Ishikawa (cell line): ENCODE results near the gene ARHGEF7.

Experiments used
- CEBPB ChIP-seq: IDR thresholded peaks from 2 replicates; pipeline ENCODE4 v1.6.1; 2012
- CREB1 ChIP-seq: IDR thresholded peaks from 2 replicates; pipeline ENCODE4 v1.6.1; 2012; ENCODE audit warnings: low read depth
- EGR1 ChIP-seq: IDR thresholded peaks from 2 replicates; pipeline ENCODE4 v1.6.1; 2012
- EP300 ChIP-seq: IDR thresholded peaks from 2 replicates; pipeline ENCODE4 v1.6.1; 2012; ENCODE audit warnings: borderline replicate concordance
- FOXM1 ChIP-seq: IDR thresholded peaks from 2 replicates; pipeline ENCODE4 v1.6.1; 2012; ENCODE audit warnings: low read depth, borderline replicate concordance
- NFIC ChIP-seq: IDR thresholded peaks from 2 replicates; pipeline ENCODE4 v1.6.1; 2012
- RAD21 ChIP-seq: IDR thresholded peaks from 2 replicates; pipeline ENCODE4 v1.6.1; 2012; ENCODE audit warnings: low read depth
- TAF1 ChIP-seq: IDR thresholded peaks from 2 replicates; pipeline ENCODE4 v1.6.1; 2012; ENCODE audit warnings: low read depth, mild to moderate bottlenecking
- TCF12 ChIP-seq: IDR thresholded peaks from 2 replicates; pipeline ENCODE4 v1.6.1; 2012; ENCODE audit warnings: low read depth
- TEAD4 ChIP-seq: IDR thresholded peaks from 2 replicates; pipeline ENCODE4 v1.6.1; 2012
- YY1 ChIP-seq: IDR thresholded peaks from 2 replicates; pipeline ENCODE4 v1.6.1; 2012; ENCODE audit warnings: low read depth
- ZBTB7A ChIP-seq: IDR thresholded peaks from 2 replicates; pipeline ENCODE4 v1.6.1; 2012; ENCODE audit warnings: low read depth
- TF ChIP-seq, protein P1 (sequence below): IDR thresholded peaks from 2 replicates; pipeline ENCODE4 v1.6.1; 2012; ENCODE audit warnings: low read depth, mild to moderate bottlenecking
- TF ChIP-seq, protein P2 (sequence below): IDR thresholded peaks from 2 replicates; pipeline ENCODE4 v1.6.1; 2012
- TF ChIP-seq, protein P3 (sequence below): IDR thresholded peaks from 2 replicates; pipeline ENCODE4 v1.6.1; 2012

The ARHGEF7 gene

DNA sequence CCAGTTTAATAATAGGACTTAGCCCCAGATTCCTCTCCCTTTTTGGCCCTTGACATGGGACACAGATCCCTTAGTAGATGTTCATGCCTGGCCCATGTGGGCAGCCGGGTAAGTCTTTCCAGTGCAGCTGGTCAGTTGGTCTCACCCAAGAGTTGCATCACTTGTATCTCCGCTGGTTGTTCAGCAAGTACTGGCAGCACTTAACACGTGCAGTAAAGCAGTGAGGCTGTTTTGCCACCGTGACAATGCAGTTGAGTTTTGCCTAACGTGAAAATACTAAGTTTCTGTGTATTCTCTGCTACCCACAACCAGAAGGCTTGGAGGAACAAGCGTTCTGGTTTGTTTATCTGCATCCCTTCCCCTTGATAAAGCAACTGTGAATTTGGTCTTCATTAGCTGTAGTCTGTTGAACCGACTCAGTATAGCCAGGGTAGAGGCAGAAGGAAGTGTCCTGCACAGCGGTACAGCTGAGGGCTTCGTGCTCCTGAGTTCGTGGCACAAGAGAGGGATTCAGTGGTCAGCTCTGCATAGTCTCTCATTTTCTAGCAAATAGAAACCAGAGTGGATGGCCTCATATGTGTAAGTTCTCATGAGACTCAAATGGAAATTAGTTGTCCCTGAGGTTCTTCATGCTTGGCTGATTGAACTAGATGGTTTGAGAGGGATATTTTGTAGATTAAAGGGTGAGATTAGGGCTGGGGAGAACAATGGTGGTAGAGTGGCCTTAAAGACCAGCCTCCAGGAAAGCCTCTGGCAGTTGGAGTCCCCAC lies 50.3 kb downstream of the ARHGEF7 start:
- no peak for TF ChIP-seq CREB1
- TF ChIP-seq, protein P1, sequence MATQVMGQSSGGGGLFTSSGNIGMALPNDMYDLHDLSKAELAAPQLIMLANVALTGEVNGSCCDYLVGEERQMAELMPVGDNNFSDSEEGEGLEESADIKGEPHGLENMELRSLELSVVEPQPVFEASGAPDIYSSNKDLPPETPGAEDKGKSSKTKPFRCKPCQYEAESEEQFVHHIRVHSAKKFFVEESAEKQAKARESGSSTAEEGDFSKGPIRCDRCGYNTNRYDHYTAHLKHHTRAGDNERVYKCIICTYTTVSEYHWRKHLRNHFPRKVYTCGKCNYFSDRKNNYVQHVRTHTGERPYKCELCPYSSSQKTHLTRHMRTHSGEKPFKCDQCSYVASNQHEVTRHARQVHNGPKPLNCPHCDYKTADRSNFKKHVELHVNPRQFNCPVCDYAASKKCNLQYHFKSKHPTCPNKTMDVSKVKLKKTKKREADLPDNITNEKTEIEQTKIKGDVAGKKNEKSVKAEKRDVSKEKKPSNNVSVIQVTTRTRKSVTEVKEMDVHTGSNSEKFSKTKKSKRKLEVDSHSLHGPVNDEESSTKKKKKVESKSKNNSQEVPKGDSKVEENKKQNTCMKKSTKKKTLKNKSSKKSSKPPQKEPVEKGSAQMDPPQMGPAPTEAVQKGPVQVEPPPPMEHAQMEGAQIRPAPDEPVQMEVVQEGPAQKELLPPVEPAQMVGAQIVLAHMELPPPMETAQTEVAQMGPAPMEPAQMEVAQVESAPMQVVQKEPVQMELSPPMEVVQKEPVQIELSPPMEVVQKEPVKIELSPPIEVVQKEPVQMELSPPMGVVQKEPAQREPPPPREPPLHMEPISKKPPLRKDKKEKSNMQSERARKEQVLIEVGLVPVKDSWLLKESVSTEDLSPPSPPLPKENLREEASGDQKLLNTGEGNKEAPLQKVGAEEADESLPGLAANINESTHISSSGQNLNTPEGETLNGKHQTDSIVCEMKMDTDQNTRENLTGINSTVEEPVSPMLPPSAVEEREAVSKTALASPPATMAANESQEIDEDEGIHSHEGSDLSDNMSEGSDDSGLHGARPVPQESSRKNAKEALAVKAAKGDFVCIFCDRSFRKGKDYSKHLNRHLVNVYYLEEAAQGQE: no peak
- TF ChIP-seq TEAD4: no peak
- TF ChIP-seq TCF12: no peak
- no peak for TF ChIP-seq TAF1
- TF ChIP-seq EP300: no peak
- TF ChIP-seq YY1: no peak
- TF ChIP-seq CEBPB: no peak
- TF ChIP-seq, protein P2, sequence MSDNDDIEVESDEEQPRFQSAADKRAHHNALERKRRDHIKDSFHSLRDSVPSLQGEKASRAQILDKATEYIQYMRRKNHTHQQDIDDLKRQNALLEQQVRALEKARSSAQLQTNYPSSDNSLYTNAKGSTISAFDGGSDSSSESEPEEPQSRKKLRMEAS: no peak
- no peak for TF ChIP-seq RAD21
- TF ChIP-seq, protein P3, sequence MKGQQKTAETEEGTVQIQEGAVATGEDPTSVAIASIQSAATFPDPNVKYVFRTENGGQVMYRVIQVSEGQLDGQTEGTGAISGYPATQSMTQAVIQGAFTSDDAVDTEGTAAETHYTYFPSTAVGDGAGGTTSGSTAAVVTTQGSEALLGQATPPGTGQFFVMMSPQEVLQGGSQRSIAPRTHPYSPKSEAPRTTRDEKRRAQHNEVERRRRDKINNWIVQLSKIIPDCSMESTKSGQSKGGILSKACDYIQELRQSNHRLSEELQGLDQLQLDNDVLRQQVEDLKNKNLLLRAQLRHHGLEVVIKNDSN: no peak
- TF ChIP-seq ZBTB7A: no peak
- TF ChIP-seq EGR1: no peak

DNA sequence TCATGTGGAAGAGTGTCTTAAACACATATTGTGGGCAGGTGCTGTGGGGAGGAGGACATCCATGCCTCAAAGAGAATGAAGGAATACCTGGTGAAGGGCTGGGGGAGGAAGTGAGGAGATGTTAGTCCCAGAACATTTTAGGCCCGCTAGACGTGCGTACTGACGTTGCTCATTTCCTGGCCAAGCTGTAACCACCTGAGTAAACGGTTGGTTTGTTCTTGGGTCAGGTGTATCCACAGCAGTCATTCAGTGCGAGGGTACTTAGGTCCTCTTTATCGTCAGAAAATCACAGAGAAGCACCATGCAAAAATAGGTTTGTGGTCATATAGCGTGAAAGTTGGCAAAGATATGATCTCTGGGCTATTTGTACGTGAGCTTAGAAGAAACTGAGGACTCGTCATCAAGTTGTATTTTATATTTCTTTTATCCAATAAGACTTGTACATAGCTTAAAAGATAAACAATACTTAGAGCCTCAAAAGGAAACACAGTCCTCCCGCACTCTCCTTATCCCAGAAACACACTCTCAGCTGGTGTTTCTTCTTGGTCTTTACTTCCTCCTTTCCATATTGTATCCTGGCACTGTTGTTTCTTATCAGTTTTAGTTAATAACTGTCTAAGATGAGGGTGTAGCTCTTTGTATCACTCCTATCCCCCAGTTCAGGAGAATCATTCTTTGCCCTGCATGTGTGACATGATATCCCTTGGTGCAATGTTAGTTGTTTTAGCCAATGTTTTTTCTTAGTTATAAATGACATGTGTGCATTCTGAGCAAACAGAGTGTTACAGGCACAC lies 52.0 kb downstream of the ARHGEF7 start:
- TF ChIP-seq TCF12: no peak
- TF ChIP-seq ZBTB7A: no peak
- no peak for TF ChIP-seq EP300
- no peak for TF ChIP-seq YY1
- no peak for TF ChIP-seq TEAD4
- TF ChIP-seq TAF1: no peak
- TF ChIP-seq RAD21: no peak

DNA sequence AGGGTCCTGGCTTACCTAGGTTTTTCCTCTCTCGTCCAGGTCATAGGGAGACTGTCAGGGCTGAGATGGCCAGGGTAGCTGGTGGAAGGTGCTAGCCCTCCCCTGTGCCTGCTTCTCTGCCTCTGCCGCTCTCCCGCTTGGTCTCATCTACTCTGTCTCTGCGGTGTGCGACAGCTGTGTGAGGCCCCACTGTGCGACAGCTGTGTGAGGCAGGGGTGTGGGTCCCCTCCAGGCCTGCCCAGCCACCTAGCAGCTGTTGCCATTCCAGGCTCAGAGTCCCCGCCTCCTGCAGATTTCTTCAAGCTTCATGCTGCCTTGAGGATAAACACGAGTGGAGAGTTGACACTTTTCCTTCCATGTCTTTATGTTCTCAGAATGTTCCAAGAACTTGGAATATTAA lies 53.0 kb downstream of the ARHGEF7 start:
- TF ChIP-seq TEAD4 (no peak), ZBTB7A (no peak), CREB1 (no peak), TAF1 (no peak), CEBPB (no peak), NFIC (no peak)
- TF ChIP-seq, protein P2: no peak
- TF ChIP-seq, protein P3: no peak
- TF ChIP-seq, protein P1: no peak

DNA sequence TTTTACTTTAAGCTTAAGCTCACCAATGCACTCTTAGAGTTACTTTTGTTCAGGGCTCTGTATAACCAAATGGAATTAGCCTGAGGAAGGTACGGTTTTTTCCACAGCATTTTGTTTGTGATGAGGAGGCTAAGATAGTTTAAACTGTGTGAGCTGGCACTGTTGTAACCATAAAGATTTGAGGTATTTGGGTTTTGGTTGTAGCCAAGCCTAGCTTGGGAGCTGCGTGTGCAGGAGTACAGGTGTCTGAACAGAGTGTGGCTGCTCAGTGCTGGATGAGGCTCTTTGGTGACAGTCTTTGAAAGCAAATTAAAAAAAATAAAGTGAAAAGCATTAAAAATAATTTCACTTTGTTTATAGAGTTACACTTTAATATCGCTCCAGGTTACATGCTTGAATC lies 56.0 kb downstream of the ARHGEF7 start:
- TF ChIP-seq ZBTB7A: no peak
- no peak for TF ChIP-seq YY1
- no peak for TF ChIP-seq CREB1
- TF ChIP-seq, protein P1: no peak
- no peak for TF ChIP-seq FOXM1
- no peak for TF ChIP-seq CEBPB
